Activated CD4-positive, alpha-beta T cell treated with anti-CD3 and anti-CD28 coated beads for 36 hours (primary cell): ENCODE data around the gene TMEM128. TPM values are rescaled to one million over a fixed set of nuclear protein-coding genes. Genes with fewer than 3 reads are reported as not detected.
"Not testable (repeated sequence)": the region's sequence is repeated elsewhere in the genome, so short reads cannot be mapped to it uniquely, and the experiment has no call there.

Experiments used
- ATAC-seq: fragments of 200-7000 bp; cut with Tn5 transposase; one replicate; pipeline ENCODE4 v1.10.0; 2021; ENCODE audit warnings: mild to moderate bottlenecking, moderate library complexity
- CTCF ChIA-PET: fragments of 350-600 bp; sonication (Branson Sonifier 250); formaldehyde crosslinking; loops from one replicate; lab custom pipeline; 2021; ENCODE audit warnings: antibody characterized with exemption; lab: Charles Lee
- POLR2A ChIA-PET: fragments of 350-600 bp; sonication (Branson Sonifier 250); formaldehyde crosslinking; loops from one replicate; lab custom pipeline; 2021; ENCODE audit warnings: antibody characterized with exemption, inconsistent platforms; lab: Charles Lee
- DNase-seq: peaks from one replicate; pipeline ENCODE4 v3.0.0-alpha.2; 2020
- H3K27ac Mint-ChIP-seq: one replicate; pipeline ENCODE4 v1.8.0; 2021; ENCODE audit warnings: mixed read lengths
- H3K27me3 Mint-ChIP-seq: one replicate; pipeline ENCODE4 v1.8.0; 2021; ENCODE audit warnings: mixed read lengths
- H3K36me3 Mint-ChIP-seq: one replicate; pipeline ENCODE4 v1.8.0; 2021; ENCODE audit warnings: low read depth, mixed read lengths
- H3K4me1 Mint-ChIP-seq: one replicate; pipeline ENCODE4 v1.8.0; 2021; ENCODE audit warnings: mixed read lengths
- H3K4me3 Mint-ChIP-seq: one replicate; pipeline ENCODE4 v1.8.0; 2021; ENCODE audit warnings: mild to moderate bottlenecking, moderate library complexity, mixed read lengths
- H3K9me3 Mint-ChIP-seq: one replicate; pipeline ENCODE4 v1.8.0; 2021; ENCODE audit warnings: low read depth, mixed read lengths
- intact Hi-C, 2 experiments: fragments of 100-400 bp; cut with DNase I in 1 of 2; cut with micrococcal nuclease in 1 of 2; formaldehyde crosslinking; loops; one replicate each; pipeline versions ENCODE4 v1.14.2 to v1.15.1; 2022 to 2024; cut with DNase I, micrococcal nuclease
- total RNA-seq, 2 experiments: library from RNA; stranded (reverse); gene quantifications; one replicate each; pipeline ENCODE4 v1.2.3, GENCODE V29; 2021

TMEM128 gene
- total RNA-seq, 2 experiments from 2014 or later = 14.6 to 25.3 TPM

GRCh38 chr4:4256799-4257198, 8.8 kb upstream of the TMEM128 start:
- no peak overlapping the region for H3K27ac Mint-ChIP-seq
- DNase-seq (no peak), ATAC-seq (no peak)
- H3K36me3 Mint-ChIP-seq = no peaks in the 10 kb centered on the region
- H3K4me3 Mint-ChIP-seq = no peak overlapping the region
- ChIA-PET POLR2A (no interaction called here), CTCF (interaction anchor here (0.6 to 1.6 kb wide), 2 partner anchors 18 to 78 kb away, joined by 3 to 5 read pairs; no protein-coding TSS in a partner anchor)
- H3K4me1 Mint-ChIP-seq = no peaks in the 10 kb centered on the region
- H3K27me3 Mint-ChIP-seq = no peaks in the 10 kb centered on the region
- intact Hi-C loops = loop anchor here in 1 of 2 experiments (10.0 kb wide), 1 partner anchor 178 kb away; no protein-coding TSS in a partner anchor
- no peaks in the 10 kb centered on the region for H3K9me3 Mint-ChIP-seq

GRCh38 chr4:4254666-4255065, 6.6 kb upstream of the TMEM128 start:
- DNase-seq (no peak), ATAC-seq (no peak)
- no peak overlapping the region for H3K27ac Mint-ChIP-seq
- ChIA-PET POLR2A (no interaction called here), CTCF (interaction anchor here (0.5 to 1.6 kb wide), 5 partner anchors 48 to 287 kb away, joined by 3 to 5 read pairs (median 3); partner anchors contain the start of gene STX18)
- H3K36me3 Mint-ChIP-seq = no peaks in the 10 kb centered on the region
- H3K4me3 Mint-ChIP-seq = no peak overlapping the region
- no peaks in the 10 kb centered on the region for H3K4me1 Mint-ChIP-seq
- no peaks in the 10 kb centered on the region for H3K27me3 Mint-ChIP-seq
- intact Hi-C loops = loop anchor here in 1 of 2 experiments (10.0 kb wide), 1 partner anchor 180 kb away; no protein-coding TSS in a partner anchor
- H3K9me3 Mint-ChIP-seq = no peaks in the 10 kb centered on the region

- Mint-ChIP-seq H3K9me3 (no peaks in the 10 kb centered on the region), H3K4me1 (peaks cover under 1% of the 10 kb centered on the region), H3K4me3 (no peak overlapping the region), H3K27ac (no peak overlapping the region), H3K27me3 (no peaks in the 10 kb centered on the region), H3K36me3 (no peaks in the 10 kb centered on the region)
- intact Hi-C loops = loop anchor here in 1 of 2 experiments (10.0 kb wide), 1 partner anchor 181 kb away; no protein-coding TSS in a partner anchor
- DNase-seq (no peak), ATAC-seq (no peak)
- POLR2A ChIA-PET = no interaction called here
- CTCF ChIA-PET = interaction anchor here (0.8 to 1.6 kb wide), 2 partner anchors 85 to 288 kb away, joined by 3 to 5 read pairs; partner anchors contain the start of gene STX18
Measured at GRCh38 chr4:4254199-4254598, 6.2 kb upstream of the TMEM128 start.

GRCh38 chr4:4249866-4250265, 1.8 kb upstream of the TMEM128 start:
- Mint-ChIP-seq H3K27ac (no peak overlapping the region), H3K27me3 (no peaks in the 10 kb centered on the region), H3K4me3 (no peak overlapping the region), H3K36me3 (peaks cover 10% of the 10 kb centered on the region), H3K9me3 (no peaks in the 10 kb centered on the region), H3K4me1 (peaks cover 26% of the 10 kb centered on the region)
- ATAC-seq (no peak), DNase-seq (no peak)
- ChIA-PET POLR2A (no interaction called here), CTCF (interaction anchor here (0.8 to 3.2 kb wide), 4 partner anchors 10 to 86 kb away, joined by 3 to 14 read pairs (median 8); no protein-coding TSS in a partner anchor)
- intact Hi-C loops = loop anchor here (5.0 to 10.0 kb wide), 4 partner anchors 185 to 1833 kb away; partner anchors contain the start of genes CFAP99 (in 1 of the 2), HTT (in 1 of the 2), HTT-AS (in 1 of the 2) and STX18 (in 1 of the 2)

GRCh38 chr4:4249342-4249741, 1.3 kb upstream of the TMEM128 start:
- intact Hi-C loops = loop anchor here (5.0 kb wide), 3 partner anchors 293 to 1832 kb away; partner anchors contain the start of genes CFAP99 (in 1 of the 2), HTT (in 1 of the 2), HTT-AS (in 1 of the 2) and STX18 (in 1 of the 2)
- H3K9me3 Mint-ChIP-seq, ATAC-seq, H3K27me3 Mint-ChIP-seq, DNase-seq, POLR2A ChIA-PET, H3K27ac Mint-ChIP-seq: not testable (repeated sequence)
- Mint-ChIP-seq H3K4me1 (peaks cover 26% of the 10 kb centered on the region), H3K4me3 (peak overlapping the region; percentile 98), H3K36me3 (peaks cover 15% of the 10 kb centered on the region)
- CTCF ChIA-PET = interaction anchor here (0.8 to 3.2 kb wide), 3 partner anchors 10 to 87 kb away, joined by 3 to 14 read pairs (median 5); no protein-coding TSS in a partner anchor

- Mint-ChIP-seq H3K9me3 (no peaks in the 10 kb centered on the region), H3K27ac (peak overlapping the region; percentile 98), H3K4me3 (peak overlapping the region; percentile 98), H3K36me3 (peaks cover 20% of the 10 kb centered on the region), H3K27me3 (no peaks in the 10 kb centered on the region), H3K4me1 (peaks cover 26% of the 10 kb centered on the region)
- DNase-seq (peak; percentile 21), ATAC-seq (no peak)
- POLR2A ChIA-PET = no interaction called here
- intact Hi-C loops = loop anchor here (1.0 to 5.0 kb wide), 8 partner anchors 41 to 1832 kb away; partner anchors contain the start of genes LYAR (in 2 of the 2), STX18 (in 2 of the 2), ZBTB49 (in 2 of the 2) and CFAP99 (in 1 of the 2)
- CTCF ChIA-PET = interaction anchor here (1.3 to 3.2 kb wide), 3 partner anchors 11 to 87 kb away, joined by 5 to 14 read pairs (median 5); no protein-coding TSS in a partner anchor
Measured at GRCh38 chr4:4248885-4249203, 821 bp upstream of the TMEM128 start.

GRCh38 chr4:4247696-4248028, 361 bp downstream of the TMEM128 start:
- POLR2A ChIA-PET = no interaction called here
- Mint-ChIP-seq H3K4me3 (peak overlapping the region; percentile 98), H3K4me1 (peaks cover 26% of the 10 kb centered on the region), H3K27ac (peak overlapping the region; percentile 98), H3K36me3 (peaks cover 27% of the 10 kb centered on the region), H3K9me3 (no peaks in the 10 kb centered on the region), H3K27me3 (no peaks in the 10 kb centered on the region)
- DNase-seq (peak; percentile 17), ATAC-seq (peak; percentile 7)
- intact Hi-C loops = loop anchor here (1.0 to 5.0 kb wide), 8 partner anchors 43 to 1830 kb away; partner anchors contain the start of genes LYAR (in 2 of the 2), STX18 (in 2 of the 2), ZBTB49 (in 2 of the 2) and CFAP99 (in 1 of the 2)
- CTCF ChIA-PET = interaction anchor here (1.0 to 3.2 kb wide), 4 partner anchors 12 to 88 kb away, joined by 3 to 14 read pairs (median 4); no protein-coding TSS in a partner anchor

GRCh38 chr4:4245172-4245571, 2.9 kb downstream of the TMEM128 start:
- ChIA-PET POLR2A (no interaction called here), CTCF (interaction anchor here (1.9 kb wide), 1 partner anchor 15 kb away, joined by 5 read pairs; no protein-coding TSS in a partner anchor)
- ATAC-seq (no peak), DNase-seq (no peak)
- H3K36me3 Mint-ChIP-seq = peaks cover 38% of the 10 kb centered on the region
- no peaks in the 10 kb centered on the region for H3K9me3 Mint-ChIP-seq
- no peak overlapping the region for H3K27ac Mint-ChIP-seq
- no peak overlapping the region for H3K4me3 Mint-ChIP-seq
- no peaks in the 10 kb centered on the region for H3K27me3 Mint-ChIP-seq
- peaks cover 26% of the 10 kb centered on the region for H3K4me1 Mint-ChIP-seq
- intact Hi-C loops = loop anchor here (5.0 kb wide), 3 partner anchors 297 to 1828 kb away; partner anchors contain the start of genes CFAP99 (in 1 of the 2), HTT (in 1 of the 2), HTT-AS (in 1 of the 2) and STX18 (in 1 of the 2)

GRCh38 chr4:4239551-4239950, 8.5 kb downstream of the TMEM128 start:
- CTCF ChIA-PET = interaction anchor here (0.9 kb wide), 1 partner anchor 13 kb away, joined by 3 read pairs; no protein-coding TSS in a partner anchor
- POLR2A ChIA-PET, H3K27me3 Mint-ChIP-seq, H3K9me3 Mint-ChIP-seq, ATAC-seq, H3K27ac Mint-ChIP-seq, H3K4me3 Mint-ChIP-seq, H3K4me1 Mint-ChIP-seq, DNase-seq, intact Hi-C loops: not testable (repeated sequence)
- H3K36me3 Mint-ChIP-seq = peaks cover 50% of the 10 kb centered on the region

GRCh38 chr4:4233610-4234009, 14.4 kb downstream of the TMEM128 start:
- H3K36me3 Mint-ChIP-seq = peaks cover 14% of the 10 kb centered on the region
- no peak overlapping the region for H3K27ac Mint-ChIP-seq
- CTCF ChIA-PET = no interaction called here
- H3K27me3 Mint-ChIP-seq = peaks cover 6% of the 10 kb centered on the region
- ATAC-seq = no peak
- H3K4me1 Mint-ChIP-seq = no peaks in the 10 kb centered on the region
- intact Hi-C loops = no loop called here
- POLR2A ChIA-PET = no interaction called here
- H3K9me3 Mint-ChIP-seq = peaks cover 9% of the 10 kb centered on the region
- no peak for DNase-seq
- H3K4me3 Mint-ChIP-seq = no peak overlapping the region

GRCh38 chr4:4228356-4228668, 19.7 kb downstream of the TMEM128 start:
- intact Hi-C loops = no loop called here
- H3K9me3 Mint-ChIP-seq = peaks cover 2% of the 10 kb centered on the region
- no peak overlapping the region for H3K27ac Mint-ChIP-seq
- H3K36me3 Mint-ChIP-seq = no peaks in the 10 kb centered on the region
- ATAC-seq (no peak), DNase-seq (no peak)
- CTCF ChIA-PET = no interaction called here
- H3K4me1 Mint-ChIP-seq = peaks cover 10% of the 10 kb centered on the region
- peaks cover 43% of the 10 kb centered on the region for H3K27me3 Mint-ChIP-seq
- POLR2A ChIA-PET = no interaction called here
- no peak overlapping the region for H3K4me3 Mint-ChIP-seq
